ENCODE results near the gene GABBR2. TPM values are rescaled to one million over a fixed set of nuclear protein-coding genes. Genes with fewer than 3 reads are reported as not detected.

Gene GABBR2
- total RNA-seq, 1 experiment from 2014 or later = not detected

DNA sequence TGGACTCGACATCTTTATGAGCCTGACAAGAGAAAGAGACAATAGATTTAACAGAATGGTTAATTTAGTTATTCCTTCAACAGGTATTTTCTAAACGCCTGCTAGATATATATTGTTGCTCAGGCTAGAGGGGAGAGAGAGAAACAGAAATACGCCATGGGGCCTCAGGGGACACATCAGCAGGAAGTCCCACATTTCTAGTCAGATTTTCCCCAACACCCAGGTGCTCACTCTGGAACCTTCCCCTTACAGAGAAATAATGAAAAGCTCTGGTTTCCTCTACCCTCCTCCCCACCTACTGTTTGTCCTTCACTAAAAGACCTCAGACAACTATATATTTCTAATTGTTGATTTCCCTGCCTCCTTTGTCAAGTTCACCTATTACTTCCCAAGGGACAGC, 323.0 kb downstream of the GABBR2 start:
- ChIA-PET POLR2A (no interaction called here), CTCF (interaction anchor here (0.7 kb wide), 1 partner anchor 192 kb away, joined by 4 read pairs; no protein-coding TSS in a partner anchor)
- intact Hi-C loops (cut with micrococcal nuclease) = no loop called here
- H3K27ac Mint-ChIP-seq (ENCODE audit: low read depth, unreplicated experiment) = no peak overlapping the region
- H3K36me3 Mint-ChIP-seq (ENCODE audit: insufficient read depth, unreplicated experiment) = no peaks in the 10 kb centered on the region
- no peaks in the 10 kb centered on the region for H3K4me1 Mint-ChIP-seq (ENCODE audit: insufficient read depth, unreplicated experiment)
- DNase-seq (ENCODE audit: unreplicated experiment) = no peak
- TF ChIP-seq, protein P1, sequence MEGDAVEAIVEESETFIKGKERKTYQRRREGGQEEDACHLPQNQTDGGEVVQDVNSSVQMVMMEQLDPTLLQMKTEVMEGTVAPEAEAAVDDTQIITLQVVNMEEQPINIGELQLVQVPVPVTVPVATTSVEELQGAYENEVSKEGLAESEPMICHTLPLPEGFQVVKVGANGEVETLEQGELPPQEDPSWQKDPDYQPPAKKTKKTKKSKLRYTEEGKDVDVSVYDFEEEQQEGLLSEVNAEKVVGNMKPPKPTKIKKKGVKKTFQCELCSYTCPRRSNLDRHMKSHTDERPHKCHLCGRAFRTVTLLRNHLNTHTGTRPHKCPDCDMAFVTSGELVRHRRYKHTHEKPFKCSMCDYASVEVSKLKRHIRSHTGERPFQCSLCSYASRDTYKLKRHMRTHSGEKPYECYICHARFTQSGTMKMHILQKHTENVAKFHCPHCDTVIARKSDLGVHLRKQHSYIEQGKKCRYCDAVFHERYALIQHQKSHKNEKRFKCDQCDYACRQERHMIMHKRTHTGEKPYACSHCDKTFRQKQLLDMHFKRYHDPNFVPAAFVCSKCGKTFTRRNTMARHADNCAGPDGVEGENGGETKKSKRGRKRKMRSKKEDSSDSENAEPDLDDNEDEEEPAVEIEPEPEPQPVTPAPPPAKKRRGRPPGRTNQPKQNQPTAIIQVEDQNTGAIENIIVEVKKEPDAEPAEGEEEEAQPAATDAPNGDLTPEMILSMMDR (IDR thresholded peaks at IDR 0.05; ENCODE audit: unreplicated experiment) = no peak
- H3K27me3 Mint-ChIP-seq (ENCODE audit: insufficient read depth, unreplicated experiment) = no peaks in the 10 kb centered on the region
- H3K4me3 Mint-ChIP-seq (ENCODE audit: unreplicated experiment) = no peak overlapping the region
- BruUV-seq (replicated peaks) = no TSS peak
- no peaks in the 10 kb centered on the region for H3K9me3 Mint-ChIP-seq (ENCODE audit: unreplicated experiment)

DNA sequence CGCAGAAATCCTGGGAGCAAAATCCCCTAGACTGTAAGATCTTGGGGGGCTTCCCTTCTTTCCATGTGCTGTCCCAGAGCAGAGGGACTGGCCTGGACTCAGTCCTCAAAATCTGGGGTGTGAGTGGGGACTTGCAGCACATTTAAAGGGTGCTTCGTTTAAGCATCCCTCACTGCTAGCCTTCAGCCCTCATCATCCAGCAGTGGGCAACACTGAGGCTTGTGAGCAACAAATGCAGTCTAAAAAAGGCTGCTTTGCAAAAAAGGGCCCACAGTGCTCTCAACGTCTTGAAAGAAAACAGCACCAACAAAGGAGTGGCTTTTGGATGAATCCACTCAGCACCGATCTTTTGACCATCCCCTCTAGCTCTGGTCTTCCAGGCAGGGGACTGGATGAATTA, 325.0 kb downstream of the GABBR2 start:
- TF ChIP-seq, protein P1 (IDR thresholded peaks at IDR 0.05; ENCODE audit: unreplicated experiment) = no peak
- H3K9me3 Mint-ChIP-seq (ENCODE audit: unreplicated experiment) = no peaks in the 10 kb centered on the region
- intact Hi-C loops (cut with micrococcal nuclease) = no loop called here
- ChIA-PET CTCF (no interaction called here), POLR2A (no interaction called here)
- no peaks in the 10 kb centered on the region for H3K36me3 Mint-ChIP-seq (ENCODE audit: insufficient read depth, unreplicated experiment)
- DNase-seq (ENCODE audit: unreplicated experiment) = no peak
- H3K4me1 Mint-ChIP-seq (ENCODE audit: insufficient read depth, unreplicated experiment) = no peaks in the 10 kb centered on the region
- BruUV-seq (replicated peaks) = no TSS peak
- H3K27me3 Mint-ChIP-seq (ENCODE audit: insufficient read depth, unreplicated experiment) = no peaks in the 10 kb centered on the region
- no peak overlapping the region for H3K27ac Mint-ChIP-seq (ENCODE audit: low read depth, unreplicated experiment)
- H3K4me3 Mint-ChIP-seq (ENCODE audit: unreplicated experiment) = no peak overlapping the region

DNA sequence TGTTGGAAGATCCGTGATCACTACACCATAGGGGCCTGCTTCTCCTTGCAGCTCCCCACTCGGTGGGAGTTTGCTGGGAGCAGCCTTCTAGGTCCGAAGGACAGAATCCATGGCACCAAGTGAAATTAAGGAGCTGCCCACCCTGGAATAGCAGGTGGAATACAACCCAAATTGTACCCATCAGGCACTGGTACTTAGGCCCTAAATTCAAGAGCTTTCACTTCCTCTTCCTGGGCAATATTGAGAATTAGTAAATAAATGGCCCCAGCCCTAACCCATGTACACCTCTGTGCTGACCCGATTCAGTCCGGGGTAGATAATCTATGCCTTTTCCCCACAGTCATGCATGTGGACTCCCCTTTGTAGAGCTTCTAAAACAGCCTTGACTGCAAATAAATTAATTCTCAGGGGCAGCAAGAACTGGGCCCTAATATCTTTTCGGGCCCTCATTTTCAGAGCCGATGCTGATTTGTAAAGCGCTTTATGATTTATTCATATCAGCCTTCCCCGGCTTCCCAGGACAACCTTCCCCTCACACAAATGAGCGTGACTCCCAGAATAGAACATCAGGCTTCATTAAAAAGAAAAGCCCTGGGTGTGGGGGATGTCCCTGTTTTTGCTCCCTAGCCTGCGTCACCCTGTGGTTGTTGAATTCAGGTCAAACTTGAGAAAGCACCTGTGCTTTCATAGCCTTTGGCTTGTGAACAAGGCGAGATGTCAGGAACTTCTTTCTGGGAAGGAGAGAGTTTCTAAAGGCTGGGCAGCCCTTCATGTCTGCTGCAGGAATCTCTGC, 327.2 kb downstream of the GABBR2 start:
- H3K27me3 Mint-ChIP-seq (ENCODE audit: insufficient read depth, unreplicated experiment) = no peaks in the 10 kb centered on the region
- no peak for DNase-seq (ENCODE audit: unreplicated experiment)
- no peaks in the 10 kb centered on the region for H3K36me3 Mint-ChIP-seq (ENCODE audit: insufficient read depth, unreplicated experiment)
- no peak overlapping the region for H3K27ac Mint-ChIP-seq (ENCODE audit: low read depth, unreplicated experiment)
- CTCF ChIA-PET = no interaction called here
- no TSS peak for BruUV-seq (replicated peaks)
- H3K4me3 Mint-ChIP-seq (ENCODE audit: unreplicated experiment) = no peak overlapping the region
- intact Hi-C loops (cut with micrococcal nuclease) = no loop called here
- no peaks in the 10 kb centered on the region for H3K9me3 Mint-ChIP-seq (ENCODE audit: unreplicated experiment)
- POLR2A ChIA-PET = interaction anchor here (0.6 kb wide), 1 partner anchor 345 kb away, joined by 3 read pairs; no protein-coding TSS in a partner anchor
- no peaks in the 10 kb centered on the region for H3K4me1 Mint-ChIP-seq (ENCODE audit: insufficient read depth, unreplicated experiment)
- TF ChIP-seq, protein P1 (IDR thresholded peaks at IDR 0.05; ENCODE audit: unreplicated experiment) = no peak

DNA sequence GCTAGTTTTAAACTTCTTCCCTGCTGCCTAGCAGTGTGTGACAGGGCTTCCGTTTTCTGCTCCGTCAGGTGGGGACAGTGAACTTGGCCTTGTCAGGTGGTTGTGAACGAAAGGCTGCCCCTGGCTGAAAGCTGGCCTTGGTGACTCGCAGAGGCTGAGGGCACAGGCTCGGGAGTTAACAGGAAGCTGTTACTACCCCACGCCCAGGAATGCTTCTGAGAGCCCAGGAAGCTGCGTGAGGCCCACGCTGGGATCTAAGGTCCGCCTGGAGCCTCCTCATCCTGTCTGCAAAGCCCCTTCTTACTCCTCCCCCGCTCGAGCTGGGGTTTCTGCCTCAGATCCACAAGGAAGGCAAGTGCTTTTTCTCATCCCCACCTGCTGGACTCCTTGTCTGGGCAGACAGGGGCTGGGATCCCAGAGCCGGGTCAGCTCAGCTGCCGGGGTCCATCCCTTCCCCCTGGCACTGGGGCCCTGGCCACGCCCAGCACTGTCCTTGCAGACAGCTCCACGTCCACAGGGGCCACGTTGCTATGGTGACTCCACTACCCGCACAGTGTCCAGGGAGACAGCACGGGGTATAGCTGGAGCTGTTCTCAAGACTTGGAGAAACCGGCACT, 328.6 kb downstream of the GABBR2 start:
- POLR2A ChIA-PET = interaction anchor here (0.5 to 0.9 kb wide), 2 partner anchors 17 to 165 kb away, joined by 3 read pairs; no protein-coding TSS in a partner anchor
- Mint-ChIP-seq H3K27me3 (ENCODE audit: insufficient read depth, unreplicated experiment) (no peaks in the 10 kb centered on the region), H3K4me1 (ENCODE audit: insufficient read depth, unreplicated experiment) (no peaks in the 10 kb centered on the region), H3K4me3 (ENCODE audit: unreplicated experiment) (no peak overlapping the region), H3K36me3 (ENCODE audit: insufficient read depth, unreplicated experiment) (no peaks in the 10 kb centered on the region), H3K9me3 (ENCODE audit: unreplicated experiment) (no peaks in the 10 kb centered on the region), H3K27ac (ENCODE audit: low read depth, unreplicated experiment) (no peak overlapping the region)
- BruUV-seq (replicated peaks) = no TSS peak
- intact Hi-C loops (cut with micrococcal nuclease) = no loop called here
- CTCF ChIA-PET = interaction anchor here (1.3 to 1.5 kb wide), 2 partner anchors 9 to 64 kb away, joined by 3 read pairs; no protein-coding TSS in a partner anchor
- no peak for DNase-seq (ENCODE audit: unreplicated experiment)
- TF ChIP-seq, protein P1 (IDR thresholded peaks at IDR 0.05; ENCODE audit: unreplicated experiment) = no peak

Data from MCF 10A (cell line).